HepG2 (cell line): ENCODE measurements around the gene PCIF1.

Experiments used
- CHCHD3 ChIP-seq: sonication (generic); formaldehyde crosslinking; IDR thresholded peaks from 2 replicates; pipeline ENCODE4 v1.8.0; 2022; ENCODE audit warnings: mild to moderate bottlenecking, missing genetic modification reagents, moderate library complexity
- CREB1 ChIP-seq, 2 experiments: fragments of 450-650 bp in 1 of 2; IDR thresholded peaks; 2 replicates each; pipeline ENCODE4 v1.6.1; 2016 to 2017; ENCODE audit warnings: control low read depth in 1 of 2, mild to moderate bottlenecking in 1 of 2, missing compliant biosample characterization in 1 of 2, missing genetic modification characterization in 1 of 2
- NCOA5 ChIP-seq: sonication (generic); formaldehyde crosslinking; IDR thresholded peaks from 2 replicates; pipeline ENCODE4 v1.4.0; 2020; ENCODE audit warnings: missing genetic modification reagents
- SRF ChIP-seq: IDR thresholded peaks from 2 replicates; pipeline ENCODE4 v1.6.1; 2011; ENCODE audit warnings: mild to moderate bottlenecking, low read depth, low read length, moderate library complexity
- ZBTB7B ChIP-seq: sonication (generic); formaldehyde crosslinking; IDR thresholded peaks from 2 replicates; pipeline ENCODE4 v1.4.0; 2020; ENCODE audit warnings: missing genetic modification reagents
- ZNF343 ChIP-seq: sonication (generic); formaldehyde crosslinking; IDR thresholded peaks from 2 replicates; pipeline ENCODE4 v1.4.0; 2020; ENCODE audit warnings: mild to moderate bottlenecking, missing genetic modification reagents
- TF ChIP-seq, protein P1 (sequence below), 2 experiments: sonication (generic) in 1 of 2; formaldehyde crosslinking in 1 of 2; IDR thresholded peaks; 2 replicates each; pipeline versions ENCODE4 v1.5.1 to v1.6.1; 2011 to 2020; ENCODE audit warnings: borderline replicate concordance in 1 of 2, low read depth in 1 of 2, low read length in 1 of 2, mild to moderate bottlenecking in 1 of 2, missing genetic modification reagents in 1 of 2, moderate library complexity in 1 of 2
- TF ChIP-seq, protein P2 (sequence below): sonication (generic); formaldehyde crosslinking; IDR thresholded peaks from 2 replicates; pipeline ENCODE4 v1.9.0; 2022; ENCODE audit warnings: low read depth, missing genetic modification reagents
- TF ChIP-seq, protein P3 (sequence below): sonication (generic); formaldehyde crosslinking; IDR thresholded peaks from 2 replicates; pipeline ENCODE4 v1.5.0; 2020; ENCODE audit warnings: mild to moderate bottlenecking, missing genetic modification reagents, moderate library complexity
- TF ChIP-seq, protein P4 (sequence below): IDR thresholded peaks from 2 replicates; pipeline ENCODE4 v1.6.1; 2012; ENCODE audit warnings: inconsistent platforms
- TF ChIP-seq, protein P5 (sequence below): IDR thresholded peaks from 2 replicates; pipeline ENCODE4 v1.6.1; 2016; ENCODE audit warnings: low read depth, borderline replicate concordance
- TF ChIP-seq, protein P6 (sequence below): IDR thresholded peaks from 2 replicates; pipeline ENCODE4 v1.6.1; 2016
- TF ChIP-seq, protein P7 (sequence below): sonication (generic); formaldehyde crosslinking; IDR thresholded peaks from 2 replicates; pipeline ENCODE4 v1.5.1; 2020; ENCODE audit warnings: mild to moderate bottlenecking, missing genetic modification reagents, moderate library complexity

DNA sequence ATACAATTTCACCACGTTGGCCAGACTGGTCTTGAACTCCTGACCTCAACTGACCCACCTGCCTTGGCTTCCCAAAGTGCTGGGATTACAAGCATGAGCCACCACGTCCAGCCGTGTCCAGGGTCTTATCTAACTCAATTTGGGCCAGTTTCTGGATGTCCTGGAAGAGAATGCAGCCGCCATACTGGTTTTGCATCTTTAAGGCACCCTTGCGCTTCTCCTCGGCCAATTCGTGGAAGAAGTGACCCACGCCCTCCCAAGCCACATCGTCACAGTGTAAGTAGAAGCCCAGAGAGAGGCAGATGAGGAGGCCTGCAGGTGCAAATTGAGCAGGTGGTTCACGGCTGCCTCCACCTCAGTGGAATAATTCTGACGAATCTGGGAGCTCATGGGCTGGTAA is 41.2 kb downstream of the PCIF1 start:
- TF ChIP-seq ZBTB7B (CRISPR knock-in tag) (no peak), CREB1 (IDR thresholded peaks at IDR 0.05) (no peak), CREB1 (CRISPR knock-in tag; IDR thresholded peaks at IDR 0.05) (no peak), CHCHD3 (CRISPR knock-in tag) (no peak), SRF (no peak), ZNF343 (CRISPR knock-in tag) (no peak), NCOA5 (CRISPR knock-in tag) (no peak)
- TF ChIP-seq, protein P1, sequence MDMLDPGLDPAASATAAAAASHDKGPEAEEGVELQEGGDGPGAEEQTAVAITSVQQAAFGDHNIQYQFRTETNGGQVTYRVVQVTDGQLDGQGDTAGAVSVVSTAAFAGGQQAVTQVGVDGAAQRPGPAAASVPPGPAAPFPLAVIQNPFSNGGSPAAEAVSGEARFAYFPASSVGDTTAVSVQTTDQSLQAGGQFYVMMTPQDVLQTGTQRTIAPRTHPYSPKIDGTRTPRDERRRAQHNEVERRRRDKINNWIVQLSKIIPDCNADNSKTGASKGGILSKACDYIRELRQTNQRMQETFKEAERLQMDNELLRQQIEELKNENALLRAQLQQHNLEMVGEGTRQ (IDR thresholded peaks at IDR 0.05; ENCODE audit: low read depth, low read length), result no peak
- TF ChIP-seq, protein P1 (CRISPR knock-in tag; IDR thresholded peaks at IDR 0.05; ENCODE audit: borderline replicate concordance), result no peak
- TF ChIP-seq, protein P2, sequence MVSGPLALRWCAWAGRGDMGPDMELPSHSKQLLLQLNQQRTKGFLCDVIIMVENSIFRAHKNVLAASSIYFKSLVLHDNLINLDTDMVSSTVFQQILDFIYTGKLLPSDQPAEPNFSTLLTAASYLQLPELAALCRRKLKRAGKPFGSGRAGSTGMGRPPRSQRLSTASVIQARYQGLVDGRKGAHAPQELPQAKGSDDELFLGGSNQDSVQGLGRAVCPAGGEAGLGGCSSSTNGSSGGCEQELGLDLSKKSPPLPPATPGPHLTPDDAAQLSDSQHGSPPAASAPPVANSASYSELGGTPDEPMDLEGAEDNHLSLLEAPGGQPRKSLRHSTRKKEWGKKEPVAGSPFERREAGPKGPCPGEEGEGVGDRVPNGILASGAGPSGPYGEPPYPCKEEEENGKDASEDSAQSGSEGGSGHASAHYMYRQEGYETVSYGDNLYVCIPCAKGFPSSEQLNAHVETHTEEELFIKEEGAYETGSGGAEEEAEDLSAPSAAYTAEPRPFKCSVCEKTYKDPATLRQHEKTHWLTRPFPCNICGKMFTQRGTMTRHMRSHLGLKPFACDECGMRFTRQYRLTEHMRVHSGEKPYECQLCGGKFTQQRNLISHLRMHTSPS (CRISPR knock-in tag), result no peak
- TF ChIP-seq, protein P3, sequence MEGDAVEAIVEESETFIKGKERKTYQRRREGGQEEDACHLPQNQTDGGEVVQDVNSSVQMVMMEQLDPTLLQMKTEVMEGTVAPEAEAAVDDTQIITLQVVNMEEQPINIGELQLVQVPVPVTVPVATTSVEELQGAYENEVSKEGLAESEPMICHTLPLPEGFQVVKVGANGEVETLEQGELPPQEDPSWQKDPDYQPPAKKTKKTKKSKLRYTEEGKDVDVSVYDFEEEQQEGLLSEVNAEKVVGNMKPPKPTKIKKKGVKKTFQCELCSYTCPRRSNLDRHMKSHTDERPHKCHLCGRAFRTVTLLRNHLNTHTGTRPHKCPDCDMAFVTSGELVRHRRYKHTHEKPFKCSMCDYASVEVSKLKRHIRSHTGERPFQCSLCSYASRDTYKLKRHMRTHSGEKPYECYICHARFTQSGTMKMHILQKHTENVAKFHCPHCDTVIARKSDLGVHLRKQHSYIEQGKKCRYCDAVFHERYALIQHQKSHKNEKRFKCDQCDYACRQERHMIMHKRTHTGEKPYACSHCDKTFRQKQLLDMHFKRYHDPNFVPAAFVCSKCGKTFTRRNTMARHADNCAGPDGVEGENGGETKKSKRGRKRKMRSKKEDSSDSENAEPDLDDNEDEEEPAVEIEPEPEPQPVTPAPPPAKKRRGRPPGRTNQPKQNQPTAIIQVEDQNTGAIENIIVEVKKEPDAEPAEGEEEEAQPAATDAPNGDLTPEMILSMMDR (CRISPR knock-in tag), result no peak
- TF ChIP-seq, protein P4, sequence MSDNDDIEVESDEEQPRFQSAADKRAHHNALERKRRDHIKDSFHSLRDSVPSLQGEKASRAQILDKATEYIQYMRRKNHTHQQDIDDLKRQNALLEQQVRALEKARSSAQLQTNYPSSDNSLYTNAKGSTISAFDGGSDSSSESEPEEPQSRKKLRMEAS, result no peak
- TF ChIP-seq, protein P5, sequence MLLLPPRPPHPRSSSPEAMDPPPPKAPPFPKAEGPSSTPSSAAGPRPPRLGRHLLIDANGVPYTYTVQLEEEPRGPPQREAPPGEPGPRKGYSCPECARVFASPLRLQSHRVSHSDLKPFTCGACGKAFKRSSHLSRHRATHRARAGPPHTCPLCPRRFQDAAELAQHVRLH (CRISPR knock-in tag), result no peak
- TF ChIP-seq, protein P6, sequence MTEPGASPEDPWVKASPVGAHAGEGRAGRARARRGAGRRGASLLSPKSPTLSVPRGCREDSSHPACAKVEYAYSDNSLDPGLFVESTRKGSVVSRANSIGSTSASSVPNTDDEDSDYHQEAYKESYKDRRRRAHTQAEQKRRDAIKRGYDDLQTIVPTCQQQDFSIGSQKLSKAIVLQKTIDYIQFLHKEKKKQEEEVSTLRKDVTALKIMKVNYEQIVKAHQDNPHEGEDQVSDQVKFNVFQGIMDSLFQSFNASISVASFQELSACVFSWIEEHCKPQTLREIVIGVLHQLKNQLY (CRISPR knock-in tag), result no peak
- TF ChIP-seq, protein P7, sequence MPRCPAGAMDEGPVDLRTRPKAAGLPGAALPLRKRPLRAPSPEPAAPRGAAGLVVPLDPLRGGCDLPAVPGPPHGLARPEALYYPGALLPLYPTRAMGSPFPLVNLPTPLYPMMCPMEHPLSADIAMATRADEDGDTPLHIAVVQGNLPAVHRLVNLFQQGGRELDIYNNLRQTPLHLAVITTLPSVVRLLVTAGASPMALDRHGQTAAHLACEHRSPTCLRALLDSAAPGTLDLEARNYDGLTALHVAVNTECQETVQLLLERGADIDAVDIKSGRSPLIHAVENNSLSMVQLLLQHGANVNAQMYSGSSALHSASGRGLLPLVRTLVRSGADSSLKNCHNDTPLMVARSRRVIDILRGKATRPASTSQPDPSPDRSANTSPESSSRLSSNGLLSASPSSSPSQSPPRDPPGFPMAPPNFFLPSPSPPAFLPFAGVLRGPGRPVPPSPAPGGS, result no peak
